GM23338 (cell line): Measurements from ENCODE around the gene CRTC3. TPM values are rescaled to one million over a fixed set of nuclear protein-coding genes. Genes with fewer than 3 reads are reported as not detected.
A peak's percentile ranks its signal among the peaks of the same experiment; 100 is the strongest.

Experiments
- ATAC-seq: fragments of 200-7000 bp; cut with Tn5 transposase; 3 replicates; pipeline ENCODE4 v1.9.1; 2020
- DNase-seq: peaks from one replicate; pipeline ENCODE4 v3.0.0-alpha.2; 2015; ENCODE audit warnings: low spot score
- H2AFZ ChIP-seq: fragments of 200-600 bp; sonication (generic); 2 replicates; pipeline ENCODE4 v1.8.0; 2016; ENCODE audit warnings: antibody characterized with exemption, mild to moderate bottlenecking, moderate library complexity
- H3F3A ChIP-seq: fragments of 200-600 bp; sonication (generic); replicated peaks from 2 replicates; pipeline ENCODE4 v1.8.0; 2017; ENCODE audit warnings: antibody characterized with exemption, mixed run types, low read depth
- H3K27ac ChIP-seq: fragments of 200-600 bp; sonication (generic); 2 replicates; pipeline ENCODE4 v1.6.1; 2016; ENCODE audit warnings: low read depth
- H3K27me3 ChIP-seq: fragments of 200-600 bp; sonication (generic); 2 replicates; pipeline ENCODE4 v1.8.0; 2016; ENCODE audit warnings: mild to moderate bottlenecking, mixed run types, moderate library complexity; ENCODE audit not compliant: insufficient read depth
- H3K36me3 ChIP-seq: fragments of 200-600 bp; sonication (generic); 2 replicates; pipeline ENCODE4 v1.8.0; 2016; ENCODE audit warnings: mild to moderate bottlenecking; ENCODE audit not compliant: insufficient read depth
- H3K4me1 ChIP-seq: fragments of 200-600 bp; sonication (generic); 2 replicates; pipeline ENCODE4 v1.8.0; 2016; ENCODE audit warnings: mild to moderate bottlenecking, moderate library complexity; ENCODE audit not compliant: insufficient read depth
- H3K4me2 ChIP-seq: fragments of 200-600 bp; sonication (generic); 2 replicates; pipeline ENCODE4 v1.7.1; 2017; ENCODE audit warnings: mixed run types
- H3K4me3 ChIP-seq: fragments of 200-600 bp; sonication (generic); 2 replicates; pipeline ENCODE4 v1.6.1; 2016; ENCODE audit warnings: mixed run types
- H3K79me2 ChIP-seq: fragments of 200-600 bp; sonication (generic); replicated peaks from 2 replicates; pipeline ENCODE4 v1.8.0; 2017; ENCODE audit warnings: mild to moderate bottlenecking; ENCODE audit not compliant: insufficient read depth
- H3K9me2 ChIP-seq: fragments of 200-600 bp; sonication (generic); 2 replicates; pipeline ENCODE4 v1.8.0; 2017; ENCODE audit not compliant: insufficient read depth
- H4K20me1 ChIP-seq: fragments of 200-600 bp; sonication (generic); replicated peaks from 2 replicates; pipeline ENCODE4 v1.8.0; 2017; ENCODE audit warnings: mild to moderate bottlenecking; ENCODE audit not compliant: insufficient read depth
- H3K27ac Mint-ChIP-seq: 2 replicates; pipeline ENCODE4 v1.8.0; 2020; ENCODE audit warnings: inconsistent platforms, mild to moderate bottlenecking, moderate library complexity, mixed read lengths
- H3K27me3 Mint-ChIP-seq: 3 replicates; pipeline ENCODE4 v1.8.0; 2022; ENCODE audit warnings: low read depth, mild to moderate bottlenecking, moderate library complexity, mixed read lengths, inconsistent platforms; ENCODE audit not compliant: insufficient read depth, poor library complexity
- H3K36me3 Mint-ChIP-seq: 3 replicates; pipeline ENCODE4 v1.8.0; 2021; ENCODE audit warnings: low read depth, mild to moderate bottlenecking, inconsistent platforms, moderate library complexity, mixed read lengths
- H3K4me1 Mint-ChIP-seq: 3 replicates; pipeline ENCODE4 v1.8.0; 2020; ENCODE audit warnings: mild to moderate bottlenecking, inconsistent platforms, mixed read lengths
- H3K4me3 Mint-ChIP-seq: 3 replicates; pipeline ENCODE4 v1.8.0; 2021; ENCODE audit warnings: moderate library complexity, mild to moderate bottlenecking, inconsistent platforms, mixed read lengths
- H3K9me3 Mint-ChIP-seq: 3 replicates; pipeline ENCODE4 v1.8.0; 2020; ENCODE audit warnings: moderate library complexity, mild to moderate bottlenecking, inconsistent platforms, mixed read lengths
- CREB1 ChIP-seq: fragments of 250-450 bp; sonication (Bioruptor Pico); IDR thresholded peaks from 2 replicates; pipeline ENCODE4 v1.5.0; 2020; ENCODE audit warnings: low read depth, mild to moderate bottlenecking, moderate library complexity
- EZH2 ChIP-seq: fragments of 200-600 bp; sonication (generic); IDR thresholded peaks from one replicate; pipeline ENCODE4 v1.8.0; 2017; ENCODE audit warnings: antibody characterized with exemption, mild to moderate bottlenecking, low read depth; ENCODE audit not compliant: unreplicated experiment
- EZH2phosphoT487 ChIP-seq: fragments of 200-600 bp; sonication (generic); IDR thresholded peaks from one replicate; pipeline ENCODE4 v1.8.1; 2018; ENCODE audit warnings: antibody characterized with exemption; ENCODE audit not compliant: unreplicated experiment
- JUNB ChIP-seq: IDR thresholded peaks from one replicate; pipeline ENCODE4 v1.6.1; 2016; ENCODE audit warnings: antibody characterized with exemption; ENCODE audit not compliant: unreplicated experiment
- NANOG ChIP-seq: IDR thresholded peaks from 2 replicates; pipeline ENCODE4 v1.6.1; 2016; ENCODE audit warnings: antibody characterized with exemption, borderline replicate concordance
- POLR2AphosphoS5 ChIP-seq: IDR thresholded peaks from 2 replicates; pipeline ENCODE4 v1.6.1; 2016; ENCODE audit warnings: antibody characterized with exemption, low read depth
- STAT1 ChIP-seq: IDR thresholded peaks from one replicate; pipeline ENCODE4 v1.6.1; 2016; ENCODE audit warnings: antibody characterized with exemption; ENCODE audit not compliant: unreplicated experiment
- ZNF114 ChIP-seq: fragments of 250-450 bp; sonication (Bioruptor Pico); IDR thresholded peaks from 2 replicates; pipeline ENCODE4 v1.5.0; 2020; ENCODE audit warnings: mild to moderate bottlenecking, moderate library complexity
- ZNF331 ChIP-seq: fragments of 250-450 bp; sonication (Bioruptor Pico); IDR thresholded peaks from 2 replicates; pipeline ENCODE4 v1.5.0; 2020; ENCODE audit warnings: low read depth, mild to moderate bottlenecking, moderate library complexity
- polyA plus RNA-seq: library from polyadenylated mRNA; unstranded; fragments of >200 nt; fragmentation: Nextera tagmentation; extraction: Ambion mirVana; gene quantifications from 2 replicates; pipeline ENCODE4 v1.2.1, GENCODE V29; 2016
- total RNA-seq: library from RNA; depleted of rRNA; stranded (reverse); fragments of >200 nt; shearing (Covaris generic); gene quantifications from 2 replicates; pipeline ENCODE4 v1.2.3, GENCODE V29; 2014
- TF ChIP-seq, protein P1 (sequence below): IDR thresholded peaks from 2 replicates; pipeline ENCODE4 v1.6.1; 2016; ENCODE audit warnings: antibody characterized with exemption
- TF ChIP-seq, protein P2 (sequence below), 2 experiments: fragments of 200-600 bp in 1 of 2; sonication (generic) in 1 of 2; conservative IDR thresholded peaks; 2 replicates each; pipeline versions ENCODE4 v1.5.1 to v1.6.1; 2016 to 2017; ENCODE audit warnings: antibody characterized with exemption in 2 of 2, low read depth in 2 of 2, mild to moderate bottlenecking in 2 of 2, moderate library complexity in 1 of 2
- TF ChIP-seq, protein P3 (sequence below): IDR thresholded peaks from one replicate; pipeline ENCODE4 v1.6.1; 2018; ENCODE audit warnings: antibody characterized with exemption; ENCODE audit not compliant: unreplicated experiment

Gene CRTC3
- total and polyA plus RNA-seq, 2 experiments from 2014 or later = 2.8 to 3.8 TPM

GRCh38 chr15:90619939-90620338 lies 90.2 kb downstream of the CRTC3 start (continued):
- TF ChIP-seq, protein P1, sequence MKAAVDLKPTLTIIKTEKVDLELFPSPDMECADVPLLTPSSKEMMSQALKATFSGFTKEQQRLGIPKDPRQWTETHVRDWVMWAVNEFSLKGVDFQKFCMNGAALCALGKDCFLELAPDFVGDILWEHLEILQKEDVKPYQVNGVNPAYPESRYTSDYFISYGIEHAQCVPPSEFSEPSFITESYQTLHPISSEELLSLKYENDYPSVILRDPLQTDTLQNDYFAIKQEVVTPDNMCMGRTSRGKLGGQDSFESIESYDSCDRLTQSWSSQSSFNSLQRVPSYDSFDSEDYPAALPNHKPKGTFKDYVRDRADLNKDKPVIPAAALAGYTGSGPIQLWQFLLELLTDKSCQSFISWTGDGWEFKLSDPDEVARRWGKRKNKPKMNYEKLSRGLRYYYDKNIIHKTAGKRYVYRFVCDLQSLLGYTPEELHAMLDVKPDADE = no peak
- TF ChIP-seq EZH2phosphoT487 (no peak), POLR2AphosphoS5 (no peak), JUNB (no peak), ZNF114 (CRISPR knock-in tag) (no peak), EZH2 (no peak), ZNF331 (CRISPR knock-in tag) (no peak), STAT1 (no peak)

DNA sequence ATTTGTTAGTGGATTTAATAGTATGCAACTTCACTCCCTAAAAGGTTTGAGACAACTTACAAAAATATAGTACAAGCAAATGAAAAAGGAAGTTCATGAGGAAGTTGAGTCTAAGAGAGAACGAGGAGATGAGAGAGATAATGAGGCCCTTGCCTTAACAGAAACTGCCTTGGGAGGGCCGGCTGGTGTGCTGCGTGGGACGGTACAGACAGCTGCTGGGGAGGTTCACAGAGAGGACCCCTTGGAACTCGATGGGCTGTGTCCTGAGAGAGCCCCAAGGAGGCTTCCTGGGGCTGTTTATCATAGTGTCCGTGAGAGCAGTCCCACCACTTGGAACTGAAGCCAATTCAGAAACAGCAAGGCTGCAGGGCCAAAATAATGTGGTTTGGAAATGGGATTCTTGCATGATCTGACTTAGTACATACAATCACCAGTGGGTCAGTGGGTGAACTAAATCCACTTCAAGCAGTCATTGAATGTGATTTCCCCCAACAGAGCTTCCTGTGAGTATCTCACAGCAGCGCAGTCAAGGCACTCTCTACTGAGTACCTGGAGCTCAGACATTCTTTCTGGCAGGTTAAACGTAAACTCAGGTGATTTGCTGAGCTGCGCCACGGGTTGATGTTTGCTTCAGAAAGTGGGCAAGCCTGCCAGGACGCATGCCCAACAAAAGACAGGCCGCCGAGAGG lies 90.8 kb downstream of the CRTC3 start:
- no peak for TF ChIP-seq POLR2AphosphoS5
- no peak for TF ChIP-seq STAT1
- TF ChIP-seq CREB1 (CRISPR knock-in tag) = no peak
- TF ChIP-seq NANOG = no peak
- no peak for TF ChIP-seq JUNB
- Histone ChIP-seq H4K20me1 (no peaks in the 10 kb centered on the region), H3K36me3 (no peaks in the 10 kb centered on the region; the same call in 1 of the 2 replicates), H3K4me3 (no peak overlapping the region), H3K79me2 (no peaks in the 10 kb centered on the region), H3K27ac (no peak overlapping the region), H3K4me1 (peaks cover 13% of the 10 kb centered on the region; the same call in 1 of the 2 replicates), H3F3A (no peaks in the 10 kb centered on the region), H3K27me3 (no peaks in the 10 kb centered on the region), H3K4me2 (no peak overlapping the region), H2AFZ (no peak overlapping the region), H3K9me2 (no peaks in the 10 kb centered on the region)
- H3K36me3 Mint-ChIP-seq = no peaks in the 10 kb centered on the region
- H3K4me1 Mint-ChIP-seq = peaks cover 18% of the 10 kb centered on the region
- H3K4me3 Mint-ChIP-seq = no peak overlapping the region
- H3K27ac Mint-ChIP-seq = no peak overlapping the region
- ATAC-seq (no peak), DNase-seq (no peak)
- no peaks in the 10 kb centered on the region for H3K9me3 Mint-ChIP-seq
- H3K27me3 Mint-ChIP-seq = peaks cover 3% of the 10 kb centered on the region

- peaks cover 2% of the 10 kb centered on the region; the same call in 1 of the 3 replicates for H3K4me1 Mint-ChIP-seq
These were observed 94.1 kb downstream of the CRTC3 start for GRCh38 chr15:90623854-90624253.

More at GRCh38 chr15:90623854-90624253, 94.1 kb downstream of the CRTC3 start:
- H4K20me1 ChIP-seq = no peaks in the 10 kb centered on the region
- Mint-ChIP-seq H3K27ac (no peak overlapping the region), H3K9me3 (no peaks in the 10 kb centered on the region), H3K27me3 (peaks cover 3% of the 10 kb centered on the region), H3K36me3 (no peaks in the 10 kb centered on the region), H3K4me3 (no peak overlapping the region)
- H2AFZ ChIP-seq = no peak overlapping the region
- no peak for TF ChIP-seq STAT1
- TF ChIP-seq, protein P2, sequence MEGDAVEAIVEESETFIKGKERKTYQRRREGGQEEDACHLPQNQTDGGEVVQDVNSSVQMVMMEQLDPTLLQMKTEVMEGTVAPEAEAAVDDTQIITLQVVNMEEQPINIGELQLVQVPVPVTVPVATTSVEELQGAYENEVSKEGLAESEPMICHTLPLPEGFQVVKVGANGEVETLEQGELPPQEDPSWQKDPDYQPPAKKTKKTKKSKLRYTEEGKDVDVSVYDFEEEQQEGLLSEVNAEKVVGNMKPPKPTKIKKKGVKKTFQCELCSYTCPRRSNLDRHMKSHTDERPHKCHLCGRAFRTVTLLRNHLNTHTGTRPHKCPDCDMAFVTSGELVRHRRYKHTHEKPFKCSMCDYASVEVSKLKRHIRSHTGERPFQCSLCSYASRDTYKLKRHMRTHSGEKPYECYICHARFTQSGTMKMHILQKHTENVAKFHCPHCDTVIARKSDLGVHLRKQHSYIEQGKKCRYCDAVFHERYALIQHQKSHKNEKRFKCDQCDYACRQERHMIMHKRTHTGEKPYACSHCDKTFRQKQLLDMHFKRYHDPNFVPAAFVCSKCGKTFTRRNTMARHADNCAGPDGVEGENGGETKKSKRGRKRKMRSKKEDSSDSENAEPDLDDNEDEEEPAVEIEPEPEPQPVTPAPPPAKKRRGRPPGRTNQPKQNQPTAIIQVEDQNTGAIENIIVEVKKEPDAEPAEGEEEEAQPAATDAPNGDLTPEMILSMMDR (conservative IDR thresholded peaks at IDR 0.05; ENCODE audit: low read depth in 2 of 2) = no peak
- no peak for TF ChIP-seq EZH2
- TF ChIP-seq, protein P3, sequence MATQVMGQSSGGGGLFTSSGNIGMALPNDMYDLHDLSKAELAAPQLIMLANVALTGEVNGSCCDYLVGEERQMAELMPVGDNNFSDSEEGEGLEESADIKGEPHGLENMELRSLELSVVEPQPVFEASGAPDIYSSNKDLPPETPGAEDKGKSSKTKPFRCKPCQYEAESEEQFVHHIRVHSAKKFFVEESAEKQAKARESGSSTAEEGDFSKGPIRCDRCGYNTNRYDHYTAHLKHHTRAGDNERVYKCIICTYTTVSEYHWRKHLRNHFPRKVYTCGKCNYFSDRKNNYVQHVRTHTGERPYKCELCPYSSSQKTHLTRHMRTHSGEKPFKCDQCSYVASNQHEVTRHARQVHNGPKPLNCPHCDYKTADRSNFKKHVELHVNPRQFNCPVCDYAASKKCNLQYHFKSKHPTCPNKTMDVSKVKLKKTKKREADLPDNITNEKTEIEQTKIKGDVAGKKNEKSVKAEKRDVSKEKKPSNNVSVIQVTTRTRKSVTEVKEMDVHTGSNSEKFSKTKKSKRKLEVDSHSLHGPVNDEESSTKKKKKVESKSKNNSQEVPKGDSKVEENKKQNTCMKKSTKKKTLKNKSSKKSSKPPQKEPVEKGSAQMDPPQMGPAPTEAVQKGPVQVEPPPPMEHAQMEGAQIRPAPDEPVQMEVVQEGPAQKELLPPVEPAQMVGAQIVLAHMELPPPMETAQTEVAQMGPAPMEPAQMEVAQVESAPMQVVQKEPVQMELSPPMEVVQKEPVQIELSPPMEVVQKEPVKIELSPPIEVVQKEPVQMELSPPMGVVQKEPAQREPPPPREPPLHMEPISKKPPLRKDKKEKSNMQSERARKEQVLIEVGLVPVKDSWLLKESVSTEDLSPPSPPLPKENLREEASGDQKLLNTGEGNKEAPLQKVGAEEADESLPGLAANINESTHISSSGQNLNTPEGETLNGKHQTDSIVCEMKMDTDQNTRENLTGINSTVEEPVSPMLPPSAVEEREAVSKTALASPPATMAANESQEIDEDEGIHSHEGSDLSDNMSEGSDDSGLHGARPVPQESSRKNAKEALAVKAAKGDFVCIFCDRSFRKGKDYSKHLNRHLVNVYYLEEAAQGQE = no peak
- no peaks in the 10 kb centered on the region for H3K27me3 ChIP-seq
- H3K9me2 ChIP-seq = no peaks in the 10 kb centered on the region
- H3K4me1 ChIP-seq = no peaks in the 10 kb centered on the region
- no peak overlapping the region for H3K4me2 ChIP-seq
- no peaks in the 10 kb centered on the region; the same call in 1 of the 2 replicates for H3K36me3 ChIP-seq
- no peaks in the 10 kb centered on the region for H3F3A ChIP-seq
- no peak overlapping the region for H3K4me3 ChIP-seq
- peak; percentile 17; the same call in 2 of the 3 replicates for ATAC-seq
- no peaks in the 10 kb centered on the region for H3K79me2 ChIP-seq
- DNase-seq = no peak
- H3K27ac ChIP-seq = no peak overlapping the region
